Neural progenitor cell (in vitro differentiated cells): Measurements from ENCODE around the gene BAIAP2.
"Not testable (repeated sequence)": the region's sequence is repeated elsewhere in the genome, so short reads cannot be mapped to it uniquely, and the experiment has no call there.

Experiments used
- CTCF ChIP-seq: fragments of 200-600 bp; sonication (generic); IDR thresholded peaks from 2 replicates; pipeline ENCODE4 v1.5.1; 2017; ENCODE audit warnings: antibody characterized with exemption, mild to moderate bottlenecking
- EZH2 ChIP-seq: fragments of 200-600 bp; sonication (generic); IDR thresholded peaks from 2 replicates; pipeline ENCODE4 v1.6.1; 2017; ENCODE audit warnings: antibody characterized with exemption, mild to moderate bottlenecking, moderate library complexity
- EZH2phosphoT487 ChIP-seq: fragments of 200-600 bp; sonication (generic); IDR thresholded peaks from 2 replicates; pipeline ENCODE4 v1.6.1; 2017; ENCODE audit warnings: antibody characterized with exemption

GRCh38 chr17:81154016-81154415, 119.1 kb downstream of the BAIAP2 start:
- TF ChIP-seq CTCF, EZH2phosphoT487, EZH2: not testable (repeated sequence)
